Endodermal cell (in vitro differentiated cells): Measurements from ENCODE around the gene CD81. TPM values are rescaled to one million over a fixed set of nuclear protein-coding genes. Genes with fewer than 3 reads are reported as not detected.
A peak's percentile ranks its signal among the peaks of the same experiment; 100 is the strongest.

Source experiments
- DNase-seq: peaks from one replicate; pipeline ENCODE4 v3.0.0-alpha.2; 2017
- H3K27ac ChIP-seq: 2 replicates; pipeline ENCODE4 v1.5.1; 2013; ENCODE audit warnings: mild to moderate bottlenecking, low read depth, low read length, moderate library complexity
- H3K27me3 ChIP-seq: 2 replicates; pipeline ENCODE4 v1.6.1; 2013; ENCODE audit warnings: mild to moderate bottlenecking, low read length, moderate library complexity; ENCODE audit not compliant: insufficient read depth, control insufficient read depth, poor library complexity, severe bottlenecking
- H3K36me3 ChIP-seq: 2 replicates; pipeline ENCODE4 v1.7.0; 2013; ENCODE audit warnings: mild to moderate bottlenecking, low read length, moderate library complexity; ENCODE audit not compliant: control insufficient read depth, insufficient read depth
- H3K4me1 ChIP-seq: one replicate; pipeline ENCODE4 v1.7.0; 2013; ENCODE audit warnings: low read length; ENCODE audit not compliant: control insufficient read depth, insufficient read depth
- H3K4me3 ChIP-seq: 2 replicates; pipeline ENCODE4 v1.5.1; 2013; ENCODE audit warnings: mild to moderate bottlenecking, low read length, moderate library complexity
- H3K9ac ChIP-seq: 2 replicates; pipeline ENCODE4 v1.6.1; 2013; ENCODE audit warnings: mild to moderate bottlenecking, low read length, moderate library complexity; ENCODE audit not compliant: poor library complexity, severe bottlenecking; ENCODE audit errors: extremely low read depth
- H3K9me3 ChIP-seq: 2 replicates; pipeline ENCODE4 v1.6.1; 2013; ENCODE audit warnings: mild to moderate bottlenecking, low read length, moderate library complexity; ENCODE audit not compliant: control insufficient read depth
- H3K27ac Mint-ChIP-seq: 2 replicates; pipeline ENCODE4 v1.8.0; 2020; ENCODE audit warnings: mixed read lengths
- H3K27me3 Mint-ChIP-seq: 2 replicates; pipeline ENCODE4 v1.8.0; 2021; ENCODE audit warnings: mild to moderate bottlenecking, mixed read lengths; ENCODE audit not compliant: insufficient read depth
- H3K36me3 Mint-ChIP-seq: 2 replicates; pipeline ENCODE4 v1.8.0; 2020; ENCODE audit warnings: low read depth, mixed read lengths
- H3K4me1 Mint-ChIP-seq: 2 replicates; pipeline ENCODE4 v1.8.0; 2020; ENCODE audit warnings: mixed read lengths
- H3K4me3 Mint-ChIP-seq: 2 replicates; pipeline ENCODE4 v1.8.0; 2020; ENCODE audit warnings: mild to moderate bottlenecking, moderate library complexity, mixed read lengths
- H3K9me3 Mint-ChIP-seq: 2 replicates; pipeline ENCODE4 v1.8.0; 2020; ENCODE audit warnings: mild to moderate bottlenecking, mixed read lengths
- CTCF ChIP-seq: fragments of 200-600 bp; sonication (generic); conservative IDR thresholded peaks from 2 replicates; pipeline ENCODE4 v1.5.0; 2021; ENCODE audit warnings: antibody characterized with exemption, mild to moderate bottlenecking
- WGBS, 2 experiments: methylation state at CpG; one replicate each; pipeline versions ENCODE4 v1.1.5 to v1.1.7; 2013; ENCODE audit warnings: missing lambda C conversion rate in 2 of 2, mixed read lengths in 1 of 2; ENCODE audit not compliant: insufficient coverage in 1 of 2, insufficient read length in 1 of 2; 5-methylcytosine and 5-hydroxymethylcytosine counted together
- total RNA-seq, 2 donors: library from RNA; stranded (reverse); fragmentation: NEBNext Ultra II Directional in 1 of 2; extraction: Animal tissue kit (Norgen Biotek cat#: 25700) in 1 of 2; gene quantifications; 2 replicates in 1 of 2; 3 replicates in 1 of 2; pipeline ENCODE4 v1.2.1, GENCODE V29; 2021

The CD81 gene
- total RNA-seq, 2 donors from 2014 or later, result 275 to 331 TPM

- WGBS, 2 experiments, result 84 to 86% methylated on average over 18 to 21 of the region's 21 CpGs
- Mint-ChIP-seq H3K27ac (no peak overlapping the region), H3K4me1 (no peaks in the 10 kb centered on the region), H3K27me3 (peaks cover 6% of the 10 kb centered on the region), H3K4me3 (no peak overlapping the region), H3K9me3 (no peaks in the 10 kb centered on the region), H3K36me3 (no peaks in the 10 kb centered on the region)
- no peak overlapping the region for H3K4me3 ChIP-seq
- H3K9ac ChIP-seq, result no peak overlapping the region
- no peaks in the 10 kb centered on the region for H3K27me3 ChIP-seq
- no peaks in the 10 kb centered on the region for H3K9me3 ChIP-seq
- no peaks in the 10 kb centered on the region for H3K4me1 ChIP-seq
- no peak for TF ChIP-seq CTCF
- no peak overlapping the region for H3K27ac ChIP-seq
- no peaks in the 10 kb centered on the region for H3K36me3 ChIP-seq
- DNase-seq, result no peak
Measured at GRCh38 chr11:2418693-2419360, 41.7 kb downstream of the CD81 start.

DNA sequence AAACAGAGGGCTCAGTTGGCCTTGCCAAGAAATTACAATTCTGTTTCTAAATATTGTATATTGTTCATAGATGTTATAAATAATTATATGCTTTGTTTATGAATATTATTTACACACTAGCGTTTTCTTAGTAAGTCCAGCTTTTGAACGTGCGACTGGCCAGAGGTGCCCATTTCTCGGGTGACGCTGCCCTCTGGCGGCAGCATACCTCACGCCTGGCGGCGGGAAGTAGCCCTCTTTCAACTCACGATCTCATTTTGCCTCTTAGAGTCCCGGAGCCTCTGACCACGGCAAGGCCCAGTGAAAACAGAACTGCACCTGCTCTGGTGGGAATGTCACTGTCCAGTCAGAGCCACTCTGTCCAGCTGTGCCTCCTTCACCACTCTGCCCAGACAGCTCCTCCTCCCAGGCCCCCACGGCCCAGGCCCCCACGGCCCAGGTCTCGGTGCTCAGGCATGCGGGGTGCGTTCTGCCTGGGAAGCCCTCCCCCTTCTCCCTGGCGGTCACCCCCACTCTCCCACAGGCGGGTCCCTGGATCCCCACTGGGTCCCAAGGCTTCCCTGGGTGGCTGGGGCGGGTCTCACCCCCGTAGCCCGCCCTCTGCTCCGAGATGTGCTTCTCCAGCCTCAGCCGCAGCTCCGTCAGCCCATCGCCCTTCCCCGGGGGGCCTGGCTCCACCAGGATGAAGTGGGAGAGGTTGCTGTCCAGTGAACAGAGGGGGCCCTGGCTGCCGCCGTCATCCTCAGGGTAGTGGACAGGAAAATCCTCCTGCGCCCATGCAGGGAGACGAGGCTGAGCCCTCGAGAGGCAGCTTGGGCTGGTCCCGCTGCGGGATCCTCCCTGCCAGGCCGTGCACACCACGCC is 42.8 kb downstream of the CD81 start:
- H3K4me3 ChIP-seq, result no peak overlapping the region
- H3K4me1 ChIP-seq, result no peaks in the 10 kb centered on the region
- H3K9ac ChIP-seq, result no peak overlapping the region
- H3K27me3 Mint-ChIP-seq, result peaks cover 9% of the 10 kb centered on the region
- 40 to 65% methylated on average over 13 to 35 of the region's 36 CpGs for WGBS, 2 experiments
- no peaks in the 10 kb centered on the region for H3K36me3 ChIP-seq
- H3K27ac ChIP-seq, result no peak overlapping the region
- H3K27ac Mint-ChIP-seq, result no peak overlapping the region
- DNase-seq, result peak; percentile 92
- no peaks in the 10 kb centered on the region for H3K9me3 ChIP-seq
- H3K9me3 Mint-ChIP-seq, result no peaks in the 10 kb centered on the region
- H3K4me1 Mint-ChIP-seq, result no peaks in the 10 kb centered on the region
- H3K27me3 ChIP-seq, result no peaks in the 10 kb centered on the region
- H3K4me3 Mint-ChIP-seq, result no peak overlapping the region
- peak; percentile 94 for TF ChIP-seq CTCF
- no peaks in the 10 kb centered on the region for H3K36me3 Mint-ChIP-seq

DNA sequence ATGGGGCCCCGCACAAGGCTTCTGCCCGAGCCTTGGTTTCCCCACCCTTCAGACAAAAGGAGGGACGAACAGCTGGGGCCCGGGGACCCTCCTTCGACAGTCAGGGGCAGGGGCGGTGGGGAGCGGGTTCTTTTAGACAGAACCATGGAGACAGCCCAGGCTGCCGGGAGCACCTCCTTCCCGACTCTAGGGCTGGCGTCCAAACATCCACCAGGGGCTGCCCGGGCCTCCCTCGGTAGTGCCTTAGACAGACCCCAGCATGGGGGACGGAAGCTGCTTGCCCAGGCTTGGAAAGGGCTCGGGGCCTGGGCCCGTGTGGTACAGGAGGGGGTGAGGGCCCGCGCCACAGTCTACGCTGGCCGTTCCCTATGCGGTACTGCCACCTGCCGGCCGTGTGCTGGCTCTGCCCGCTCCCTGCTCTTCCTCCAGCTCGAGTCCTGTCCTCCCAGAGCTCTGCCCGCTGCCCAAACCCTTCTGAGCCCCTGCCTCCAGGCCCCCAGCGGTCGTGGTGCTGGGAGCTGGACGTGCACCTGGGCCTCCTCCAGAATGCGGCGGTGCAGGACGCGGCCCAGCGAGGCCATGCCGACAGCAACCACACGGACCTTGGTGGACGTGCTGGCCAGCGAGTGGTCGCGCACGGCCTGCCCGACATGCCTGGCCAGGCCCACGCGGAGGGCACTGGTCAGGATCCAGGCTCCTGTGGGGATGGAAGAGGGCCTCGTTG is 43.6 kb downstream of the CD81 start:
- Mint-ChIP-seq H3K27ac (no peak overlapping the region), H3K9me3 (no peaks in the 10 kb centered on the region), H3K27me3 (peaks cover 7% of the 10 kb centered on the region), H3K4me1 (no peaks in the 10 kb centered on the region), H3K4me3 (no peak overlapping the region), H3K36me3 (no peaks in the 10 kb centered on the region)
- Histone ChIP-seq H3K27me3 (no peaks in the 10 kb centered on the region), H3K9me3 (no peaks in the 10 kb centered on the region), H3K4me3 (no peak overlapping the region), H3K9ac (no peak overlapping the region), H3K27ac (no peak overlapping the region), H3K36me3 (no peaks in the 10 kb centered on the region), H3K4me1 (no peaks in the 10 kb centered on the region)
- WGBS, 2 experiments, result 44 to 45% methylated on average over 27 to 44 of the region's 44 CpGs
- TF ChIP-seq CTCF, result peak; percentile 95
- peak; percentile 94 for DNase-seq
